GM21528 (cell line): ENCODE data around the gene ATP8B4.

ENCODE experiments used
- ATAC-seq: cut with Tn5 transposase; IDR thresholded peaks from one replicate; pipeline ENCODE4 v1.9.1; 2021; ENCODE audit warnings: mild to moderate bottlenecking, moderate library complexity; ENCODE audit not compliant: unreplicated experiment, low FRiP score

Gene ATP8B4

GRCh38 chr15:49868348-49868747 is 250.7 kb downstream of the ATP8B4 start:
- ATAC-seq: no peak

GRCh38 chr15:49865925-49866757 is 252.9 kb downstream of the ATP8B4 start:
- no peak for ATAC-seq

GRCh38 chr15:49864251-49864650 is 254.8 kb downstream of the ATP8B4 start:
- ATAC-seq: no peak

GRCh38 chr15:49863431-49864224 is 255.4 kb downstream of the ATP8B4 start:
- ATAC-seq: no peak

- ATAC-seq: no peak
These were observed 258.9 kb downstream of the ATP8B4 start for GRCh38 chr15:49860101-49860500.

- no peak for ATAC-seq
These were observed 261.2 kb downstream of the ATP8B4 start for GRCh38 chr15:49857496-49858475.

- no peak for ATAC-seq
These were observed 263.0 kb downstream of the ATP8B4 start for GRCh38 chr15:49855917-49856637.

- no peak for ATAC-seq
These were observed 266.3 kb downstream of the ATP8B4 start for GRCh38 chr15:49852756-49853155.

- no peak for ATAC-seq
These were observed 270.2 kb downstream of the ATP8B4 start for GRCh38 chr15:49848807-49849206.

- no peak for ATAC-seq
These were observed 270.7 kb downstream of the ATP8B4 start for GRCh38 chr15:49848282-49848724.

- ATAC-seq: no peak
These were observed 271.4 kb downstream of the ATP8B4 start for GRCh38 chr15:49847423-49848281.

- no peak for ATAC-seq
These were observed 274.6 kb downstream of the ATP8B4 start for GRCh38 chr15:49844390-49844789.

- no peak for ATAC-seq
These were observed 275.3 kb downstream of the ATP8B4 start for GRCh38 chr15:49843725-49844124.

GRCh38 chr15:49842031-49842730 is 276.9 kb downstream of the ATP8B4 start:
- no peak for ATAC-seq

GRCh38 chr15:49832511-49832910 is 286.5 kb downstream of the ATP8B4 start:
- ATAC-seq: no peak

GRCh38 chr15:49831206-49831965 is 287.6 kb downstream of the ATP8B4 start:
- no peak for ATAC-seq

GRCh38 chr15:49830391-49830790 is 288.6 kb downstream of the ATP8B4 start:
- ATAC-seq: no peak

- ATAC-seq: no peak
These were observed 291.7 kb downstream of the ATP8B4 start for GRCh38 chr15:49827311-49827710.
